ENCODE measurements around the gene CACHD1. TPM values are rescaled to one million over a fixed set of nuclear protein-coding genes. Genes with fewer than 3 reads are reported as not detected.
A peak's percentile ranks its signal among the peaks of the same experiment; 100 is the strongest.

Gene CACHD1
- total RNA-seq, 1 donor from 2014 or later: 5.9 TPM

GRCh38 chr1:64458915-64459314, 11.0 kb upstream of the CACHD1 start:
- no peak overlapping the region for H3K4me3 ChIP-seq (ENCODE audit: low read depth, low read length)
- no peak for TF ChIP-seq CTCF (conservative IDR thresholded peaks at IDR 0.05; ENCODE audit: low read depth, low read length)
- no peak for DNase-seq (ENCODE audit: low read depth)

GRCh38 chr1:64459743-64460142, 10.2 kb upstream of the CACHD1 start:
- H3K4me3 ChIP-seq (ENCODE audit: low read depth, low read length): no peak overlapping the region
- TF ChIP-seq CTCF (conservative IDR thresholded peaks at IDR 0.05; ENCODE audit: low read depth, low read length): no peak
- no peak for DNase-seq (ENCODE audit: low read depth)

GRCh38 chr1:64466033-64466432, 3.9 kb upstream of the CACHD1 start:
- TF ChIP-seq CTCF (conservative IDR thresholded peaks at IDR 0.05; ENCODE audit: low read depth, low read length): no peak
- no peak for DNase-seq (ENCODE audit: low read depth)
- no peak overlapping the region for H3K4me3 ChIP-seq (ENCODE audit: low read depth, low read length)

- TF ChIP-seq CTCF (conservative IDR thresholded peaks at IDR 0.05; ENCODE audit: low read depth, low read length): no peak
- peak overlapping the region; percentile 74 for H3K4me3 ChIP-seq (ENCODE audit: low read depth, low read length)
- no peak for DNase-seq (ENCODE audit: low read depth)
Measured at GRCh38 chr1:64469116-64469976, 583 bp upstream of the CACHD1 start.

GRCh38 chr1:64470665-64471217, 812 bp downstream of the CACHD1 start:
- DNase-seq (ENCODE audit: low read depth): no peak
- no peak for TF ChIP-seq CTCF (conservative IDR thresholded peaks at IDR 0.05; ENCODE audit: low read depth, low read length)
- peak overlapping the region; percentile 74 for H3K4me3 ChIP-seq (ENCODE audit: low read depth, low read length)

GRCh38 chr1:64471218-64472039, 1.5 kb downstream of the CACHD1 start:
- TF ChIP-seq CTCF (conservative IDR thresholded peaks at IDR 0.05; ENCODE audit: low read depth, low read length): no peak
- H3K4me3 ChIP-seq (ENCODE audit: low read depth, low read length): peak overlapping the region; percentile 74
- no peak for DNase-seq (ENCODE audit: low read depth)
